ENCODE results near the gene ARHGEF25. TPM values are rescaled to one million over a fixed set of nuclear protein-coding genes. Genes with fewer than 3 reads are reported as not detected.

Gene ARHGEF25
- total and polyA plus RNA-seq, 2 of the 13 experiments (the other 11 are each of a cell fraction or from before 2014, with no cell fraction given): 11.5 to 12.5 TPM

DNA sequence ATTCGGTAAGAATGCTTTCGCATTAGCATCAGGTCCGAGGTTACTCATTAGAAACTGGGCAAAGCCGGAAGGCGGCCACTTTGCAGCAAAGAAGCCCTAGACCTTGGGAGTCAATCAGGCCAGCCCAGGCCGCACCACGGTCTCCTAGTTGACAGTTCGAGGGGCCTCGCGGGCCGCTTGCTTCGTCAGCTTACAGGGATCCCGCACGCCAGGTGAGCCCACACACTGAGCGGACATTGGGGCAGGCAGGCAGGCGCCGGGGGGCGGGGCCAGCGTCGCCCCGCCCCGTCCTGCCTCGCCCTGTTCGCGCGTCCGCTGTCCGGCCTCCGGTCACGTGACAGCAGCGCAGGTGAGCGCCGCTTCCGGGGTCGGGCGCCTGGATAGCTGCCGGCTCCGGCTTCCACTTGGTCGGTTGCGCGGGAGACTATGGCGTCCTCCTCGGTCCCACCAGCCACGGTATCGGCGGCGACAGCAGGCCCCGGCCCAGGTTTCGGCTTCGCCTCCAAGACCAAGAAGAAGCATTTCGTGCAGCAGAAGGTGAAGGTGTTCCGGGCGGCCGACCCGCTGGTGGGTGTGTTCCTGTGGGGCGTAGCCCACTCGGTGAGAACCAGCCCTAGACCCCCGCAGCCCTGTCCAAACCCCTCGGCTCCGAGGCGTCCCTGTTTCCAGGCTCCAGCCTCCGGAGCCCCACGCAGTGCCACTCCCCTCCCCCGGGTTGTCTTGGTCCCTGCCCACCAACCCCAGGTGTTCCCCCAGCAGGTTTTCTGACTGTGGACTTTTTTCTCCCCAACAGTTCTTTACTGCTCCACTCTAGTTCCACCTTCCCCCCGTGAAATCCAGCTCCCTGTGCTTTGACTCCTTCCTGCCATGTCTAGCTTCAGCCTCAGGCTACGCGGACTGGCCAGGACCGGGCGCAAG is 20.1 kb upstream of the ARHGEF25 start, which contains the start of gene PIP4K2C (continued):
- TF ChIP-seq IRF9 (CRISPR knock-in tag; IDR thresholded peaks at IDR 0.05; ENCODE audit: borderline replicate concordance) (0 out of 2 replicates have a peak, but pooled peaks have one; percentile 29), ARID5B (CRISPR knock-in tag; IDR thresholded peaks at IDR 0.05) (peak; percentile 28; the same call in 1 of the 2 replicates), PPARG (CRISPR knock-in tag; conservative IDR thresholded peaks at IDR 0.05) (no peak), SMARCC2 (IDR thresholded peaks at IDR 0.05) (no peak), MATR3 (CRISPR knock-in tag; IDR thresholded peaks at IDR 0.05) (no peak), ZNF780A (CRISPR knock-in tag; IDR thresholded peaks at IDR 0.05) (no peak), RFX5 (IDR thresholded peaks at IDR 0.05; ENCODE audit: low read depth, low read length) (no peak), ZNF713 (CRISPR knock-in tag; IDR thresholded peaks at IDR 0.05) (no peak), ZNF136 (CRISPR knock-in tag; IDR thresholded peaks at IDR 0.05; ENCODE audit: low read depth) (no peak), PHB2 (IDR thresholded peaks at IDR 0.05; ENCODE audit: partially characterized antibody) (no peak), ZNF354B (CRISPR knock-in tag; IDR thresholded peaks at IDR 0.05) (no peak), ZBTB43 (CRISPR knock-in tag; conservative IDR thresholded peaks at IDR 0.05) (no peak), MXD4 (CRISPR knock-in tag; IDR thresholded peaks at IDR 0.05) (peak; percentile 65; the same call in 1 of the 2 replicates), ATM (IDR thresholded peaks at IDR 0.05; ENCODE audit: borderline replicate concordance) (no peak), HNF4G (IDR thresholded peaks at IDR 0.05; ENCODE audit: borderline replicate concordance, low read depth, low read length) (no peak; the same call in 1 of the 2 replicates), HNF4G (CRISPR knock-in tag; IDR thresholded peaks at IDR 0.05; ENCODE audit: borderline replicate concordance, low read depth) (no peak), ZNF121 (CRISPR knock-in tag; IDR thresholded peaks at IDR 0.05) (no peak), NBN (conservative IDR thresholded peaks at IDR 0.05) (no peak), ZFP91 (CRISPR knock-in tag; IDR thresholded peaks at IDR 0.05; ENCODE audit: borderline replicate concordance) (no peak; the same call in 1 of the 2 replicates)
- TF ChIP-seq, protein P1, sequence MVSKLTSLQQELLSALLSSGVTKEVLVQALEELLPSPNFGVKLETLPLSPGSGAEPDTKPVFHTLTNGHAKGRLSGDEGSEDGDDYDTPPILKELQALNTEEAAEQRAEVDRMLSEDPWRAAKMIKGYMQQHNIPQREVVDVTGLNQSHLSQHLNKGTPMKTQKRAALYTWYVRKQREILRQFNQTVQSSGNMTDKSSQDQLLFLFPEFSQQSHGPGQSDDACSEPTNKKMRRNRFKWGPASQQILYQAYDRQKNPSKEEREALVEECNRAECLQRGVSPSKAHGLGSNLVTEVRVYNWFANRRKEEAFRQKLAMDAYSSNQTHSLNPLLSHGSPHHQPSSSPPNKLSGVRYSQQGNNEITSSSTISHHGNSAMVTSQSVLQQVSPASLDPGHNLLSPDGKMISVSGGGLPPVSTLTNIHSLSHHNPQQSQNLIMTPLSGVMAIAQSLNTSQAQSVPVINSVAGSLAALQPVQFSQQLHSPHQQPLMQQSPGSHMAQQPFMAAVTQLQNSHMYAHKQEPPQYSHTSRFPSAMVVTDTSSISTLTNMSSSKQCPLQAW (CRISPR knock-in tag; IDR thresholded peaks at IDR 0.05): peak; percentile 50; the same call in 1 of the 2 replicates
